Bronchial epithelial cell (primary cell): ENCODE measurements around the gene ADCY2. TPM values are rescaled to one million over a fixed set of nuclear protein-coding genes. Genes with fewer than 3 reads are reported as not detected.

Experiments
- DNase-seq: peaks from one replicate; pipeline ENCODE4 v3.0.0-alpha.2; 2010; ENCODE audit warnings: low read depth
- FAIRE-seq: peaks from 2 replicates; lab custom pipeline; 2011; peaks lifted over from hg19 to GRCh38; lab: Jason Lieb, UNC
- H3K27me3 ChIP-seq: 2 replicates; pipeline ENCODE4 v1.5.1; 2011; ENCODE audit warnings: low read length; ENCODE audit not compliant: control insufficient read depth, insufficient read depth
- H3K36me3 ChIP-seq: 2 replicates; pipeline ENCODE4 v1.5.1; 2011; ENCODE audit warnings: low read length; ENCODE audit not compliant: control insufficient read depth, insufficient read depth
- H3K4me3 ChIP-seq: 2 replicates; pipeline ENCODE4 v1.5.1; 2011; ENCODE audit warnings: mild to moderate bottlenecking, low read depth, low read length, control low read depth
- CTCF ChIP-seq: IDR thresholded peaks from 2 replicates; pipeline ENCODE4 v1.5.1; 2011; ENCODE audit warnings: mild to moderate bottlenecking, moderate library complexity, low read length, control low read depth, inconsistent platforms; ENCODE audit not compliant: insufficient read depth, severe bottlenecking
- total RNA-seq: library from RNA; depleted of rRNA; stranded (reverse); fragments of >200 nt; gene quantifications from 2 replicates; pipeline ENCODE4 v1.2.1, GENCODE V29; 2014

The ADCY2 gene
- total RNA-seq, 1 donor from 2014 or later: under 0.01 TPM

GRCh38 chr5:7749626-7750025 lies 353.7 kb downstream of the ADCY2 start:
- Histone ChIP-seq H3K27me3 (peaks cover 4% of the 10 kb centered on the region), H3K4me3 (no peak overlapping the region), H3K36me3 (no peaks in the 10 kb centered on the region)
- TF ChIP-seq CTCF: no peak
- FAIRE-seq (no peak), DNase-seq (no peak)

GRCh38 chr5:7751874-7752273 lies 355.9 kb downstream of the ADCY2 start:
- no peak for TF ChIP-seq CTCF
- FAIRE-seq (no peak), DNase-seq (no peak)
- H3K36me3 ChIP-seq: no peaks in the 10 kb centered on the region
- H3K27me3 ChIP-seq: no peaks in the 10 kb centered on the region
- no peak overlapping the region for H3K4me3 ChIP-seq

- Histone ChIP-seq H3K27me3 (no peaks in the 10 kb centered on the region), H3K36me3 (no peaks in the 10 kb centered on the region), H3K4me3 (no peak overlapping the region)
- FAIRE-seq: no peak
- TF ChIP-seq CTCF: no peak
- no peak for DNase-seq
Measured at GRCh38 chr5:7753181-7753580, 357.2 kb downstream of the ADCY2 start.

GRCh38 chr5:7753596-7753995 lies 357.7 kb downstream of the ADCY2 start:
- no peaks in the 10 kb centered on the region for H3K36me3 ChIP-seq
- H3K4me3 ChIP-seq: no peak overlapping the region
- H3K27me3 ChIP-seq: no peaks in the 10 kb centered on the region
- TF ChIP-seq CTCF: no peak
- FAIRE-seq (no peak), DNase-seq (no peak)

GRCh38 chr5:7754490-7754889 lies 358.6 kb downstream of the ADCY2 start:
- DNase-seq: no peak
- Histone ChIP-seq H3K27me3 (no peaks in the 10 kb centered on the region), H3K36me3 (no peaks in the 10 kb centered on the region), H3K4me3 (no peak overlapping the region)
- FAIRE-seq: no peak
- no peak for TF ChIP-seq CTCF

- no peak overlapping the region for H3K4me3 ChIP-seq
- peak; percentile 93 for TF ChIP-seq CTCF
- DNase-seq (peak; percentile 49), FAIRE-seq (no peak)
- no peaks in the 10 kb centered on the region for H3K27me3 ChIP-seq
- H3K36me3 ChIP-seq: no peaks in the 10 kb centered on the region
Measured at GRCh38 chr5:7754997-7755596, 359.2 kb downstream of the ADCY2 start.
